Left kidney (tissue), 8 donors: ENCODE results near the gene VWC2L. TPM values are rescaled to one million over a fixed set of nuclear protein-coding genes. Genes with fewer than 3 reads are reported as not detected.

Experiments used
- DNase-seq: peaks from one replicate; pipeline ENCODE4 v3.0.0-alpha.2; 2013
- long read RNA-seq, 8 donors: transcript quantifications; one replicate each; lab custom pipeline, GENCODE V29; 2026
- polyA plus RNA-seq: library from polyadenylated mRNA; unstranded; fragments of 120-200 nt; gene quantifications from one replicate; pipeline ENCODE4 v1.2.1, GENCODE V29; 2013; ENCODE audit not compliant: insufficient read length

Gene VWC2L
- polyA plus RNA-seq: 0.18 TPM
- long read RNA-seq, donor 1: 0 reads
- long read RNA-seq, donor 2: 0 reads
- long read RNA-seq, donor 3: 0 reads
- long read RNA-seq, donor 4: 0 reads
- long read RNA-seq, donor 5: 0 reads
- long read RNA-seq, donor 6: 0 reads
- long read RNA-seq, donor 7: 0 reads
- long read RNA-seq, donor 8: 0 reads

DNA sequence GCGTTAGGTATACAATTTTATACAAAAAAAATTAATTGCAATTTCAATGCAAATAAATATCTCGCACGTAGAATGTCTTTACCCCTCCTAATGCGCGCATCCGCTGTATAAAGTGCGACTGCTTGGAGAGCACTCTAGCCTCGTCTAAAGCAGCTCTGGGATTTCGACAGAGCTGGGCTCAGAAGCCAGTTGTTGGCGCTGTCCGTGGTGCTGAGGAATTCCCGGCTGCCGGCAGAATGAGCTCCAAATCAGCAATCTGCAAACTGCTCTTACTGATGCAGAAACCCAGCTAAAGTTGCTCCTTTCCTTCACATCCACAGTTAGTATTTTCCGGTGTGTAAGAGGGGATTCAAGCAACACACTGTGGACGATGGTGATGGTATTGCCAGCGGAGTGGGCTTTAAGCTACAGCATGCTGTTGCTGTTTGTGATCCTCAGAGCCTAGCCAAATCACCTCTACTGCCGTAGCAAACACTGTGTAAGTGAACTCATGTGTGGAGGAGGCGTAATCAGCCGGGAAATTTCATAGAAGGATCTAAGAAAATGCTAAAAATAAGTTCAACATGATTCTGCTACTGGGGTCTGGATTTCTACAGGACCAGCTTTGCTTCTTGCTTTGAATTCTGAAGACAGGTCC, at the start of gene VWC2L:
Gene VWC2L (plus strand): TSS at position 137 of the 637 bp plus-strand sequence. CDS start 3,140 bp downstream, outside the sequence.
- peak; percentile 90 for DNase-seq

DNA sequence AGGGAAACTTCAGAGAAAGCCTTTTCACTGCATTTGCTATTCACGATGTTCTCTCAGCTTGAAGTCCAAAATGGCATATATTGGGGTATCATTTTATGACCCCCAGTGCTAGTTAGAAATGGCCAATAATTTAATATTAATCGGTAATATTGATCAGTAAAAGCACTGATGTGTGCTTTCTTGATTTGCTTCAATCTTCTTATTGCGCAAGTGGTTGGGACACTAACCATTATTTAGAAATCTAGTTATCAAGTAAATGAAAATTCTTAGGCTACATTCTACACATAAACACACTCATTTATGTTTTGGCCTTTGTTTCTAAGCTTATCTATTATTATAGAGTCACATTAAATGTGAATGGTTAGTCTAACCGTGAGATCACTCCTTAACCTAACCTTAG, 49.7 kb upstream of the VWC2L start:
- DNase-seq: no peak

DNA sequence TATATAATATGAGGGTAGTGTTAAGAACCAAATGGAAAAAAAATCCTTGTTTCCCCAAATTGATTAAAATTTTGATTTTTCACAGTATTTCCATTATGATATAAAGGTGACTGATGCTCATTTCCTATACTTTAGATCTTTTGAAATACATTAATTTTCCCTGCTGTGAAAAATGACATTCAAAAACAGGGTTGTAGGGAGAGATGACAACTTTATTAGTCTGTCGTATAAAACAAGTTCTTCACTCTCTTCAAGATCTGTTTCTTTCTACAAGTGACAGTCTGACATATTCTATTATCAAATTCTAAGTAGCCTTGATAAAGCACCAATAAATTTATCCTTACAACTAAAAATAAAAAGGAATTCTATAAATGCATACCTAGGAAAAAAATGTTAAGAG, 45.3 kb upstream of the VWC2L start:
- DNase-seq: no peak

DNA sequence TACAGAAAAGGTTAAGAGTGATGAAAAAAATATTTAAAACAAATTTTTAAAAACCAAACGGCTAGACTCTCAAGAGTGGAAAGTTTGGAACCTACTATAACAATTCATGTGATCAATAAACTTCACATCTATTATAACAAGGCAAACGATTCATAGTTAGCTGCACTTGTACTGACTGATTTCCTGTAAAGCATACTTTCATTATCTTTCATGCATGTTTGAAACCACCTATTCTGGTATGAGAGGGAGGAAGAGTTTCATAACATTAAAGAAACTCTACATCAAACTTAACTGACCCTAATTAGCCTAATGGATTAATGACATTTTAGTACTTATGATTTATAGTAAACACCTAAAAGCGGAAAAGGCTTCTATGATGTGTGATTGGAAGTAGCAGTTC, 43.7 kb upstream of the VWC2L start:
- no peak for DNase-seq

DNA sequence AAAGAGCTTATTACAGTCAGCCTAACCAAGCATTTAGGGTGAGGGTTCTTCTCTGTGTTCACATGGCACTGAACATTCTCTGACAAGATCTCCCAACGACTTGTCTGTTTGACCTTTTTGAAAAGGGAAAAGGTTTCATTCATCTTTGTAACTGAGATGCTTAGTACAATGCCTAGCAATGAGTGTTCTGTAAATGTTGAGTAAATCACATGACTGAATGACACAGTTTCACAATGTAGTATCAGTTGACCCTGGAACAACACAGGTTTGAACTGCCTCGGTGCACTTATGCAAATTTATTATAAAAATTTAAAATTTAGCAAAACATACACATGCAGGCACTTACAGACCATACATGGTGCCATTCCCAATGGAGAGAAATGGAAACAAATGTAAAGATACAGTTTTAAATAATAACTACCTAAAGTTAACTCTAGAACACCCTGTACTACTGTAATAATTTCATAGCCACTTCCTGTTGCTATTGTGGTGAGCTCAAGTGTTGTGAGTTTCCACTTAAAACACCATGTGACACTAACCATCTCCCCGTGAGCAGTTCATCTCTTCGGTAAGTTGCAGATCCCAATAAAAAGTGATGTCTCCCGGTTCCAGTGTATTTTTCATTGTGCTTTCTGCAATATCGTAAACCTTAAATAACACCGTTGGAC, 34.1 kb upstream of the VWC2L start:
- DNase-seq: no peak

DNA sequence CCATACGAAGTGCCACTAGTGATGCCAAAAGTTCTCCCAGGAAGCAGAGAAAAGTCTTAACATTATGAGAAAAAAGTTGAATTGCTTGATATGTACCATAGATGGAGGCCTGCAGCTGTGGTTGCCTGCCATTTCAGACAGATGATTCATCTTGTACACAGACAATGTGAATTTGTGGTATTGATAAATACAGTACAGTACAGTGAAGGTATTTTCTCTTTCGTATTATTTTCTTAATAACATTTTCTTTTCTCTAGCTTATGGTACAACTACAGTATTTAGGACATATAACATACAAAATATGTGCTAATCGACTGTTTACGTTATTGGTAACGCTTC, 33.6 kb upstream of the VWC2L start:
- no peak for DNase-seq

DNA sequence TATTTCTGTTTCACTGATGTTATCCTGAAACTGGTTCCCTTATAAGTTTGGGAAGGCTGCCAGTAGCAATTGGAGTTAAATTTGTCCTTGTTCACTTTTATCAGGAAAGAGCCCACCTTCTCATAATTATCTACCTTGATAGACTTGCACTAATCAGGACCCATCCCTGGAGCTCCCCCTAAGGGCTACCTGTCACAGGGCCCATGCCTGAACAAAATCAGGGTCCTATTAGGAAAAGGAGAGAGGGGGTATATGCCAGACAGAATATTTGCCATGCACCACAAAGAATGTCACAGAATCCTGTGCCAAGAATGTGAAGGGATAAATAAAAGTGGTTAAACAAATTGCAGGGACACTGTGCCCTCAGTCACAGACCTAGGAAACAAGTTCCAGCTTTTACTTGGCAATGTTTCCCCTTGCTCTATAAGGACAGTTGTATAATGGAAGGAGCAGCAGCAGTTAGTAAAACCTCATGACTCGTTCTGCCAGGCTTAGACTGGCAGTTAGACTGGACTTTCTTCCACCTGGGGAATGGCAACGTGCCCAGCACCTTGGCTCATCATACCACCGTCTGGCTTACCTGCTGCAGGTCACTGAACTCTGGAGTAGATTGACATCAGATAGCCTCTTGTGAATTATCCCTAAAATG, 32.3 kb upstream of the VWC2L start:
- DNase-seq: no peak

DNA sequence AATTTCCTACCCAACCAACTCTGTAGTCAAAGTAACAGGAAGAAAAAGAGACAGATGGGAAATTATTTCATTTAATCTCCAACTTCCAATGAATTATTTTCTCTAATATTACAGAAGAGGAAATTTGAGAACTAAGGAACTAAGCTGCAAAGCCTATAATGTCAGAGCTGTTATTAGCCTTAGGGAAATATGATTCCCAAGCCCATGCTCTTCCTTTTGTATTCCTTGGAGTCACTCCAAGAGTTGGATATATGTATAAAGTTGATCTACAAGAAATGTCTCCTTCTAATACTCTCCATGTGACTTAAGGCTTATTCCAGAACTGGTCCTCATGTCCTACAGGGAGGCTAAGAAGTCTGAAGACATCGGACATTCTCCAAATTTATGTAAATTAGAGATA, 31.6 kb upstream of the VWC2L start:
- peak; percentile 1 for DNase-seq

DNA sequence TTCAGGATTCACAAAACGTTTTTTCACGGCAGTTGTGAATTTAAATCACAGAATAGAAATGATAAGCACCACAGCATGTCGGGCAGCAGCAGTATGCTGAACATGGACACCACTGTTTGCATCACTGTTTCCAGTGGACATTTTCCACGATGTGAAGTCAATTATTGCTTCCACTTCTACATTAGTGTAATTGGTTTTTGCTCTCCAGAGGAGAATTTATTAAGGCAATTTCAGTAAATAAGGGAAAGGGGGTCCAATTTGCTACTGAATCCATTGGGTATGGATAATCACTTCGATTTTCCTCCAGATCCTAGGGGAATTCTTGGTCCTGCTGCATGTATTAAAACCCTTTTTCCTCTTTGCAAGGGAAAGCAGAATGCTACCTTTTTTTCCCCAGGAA, 30.2 kb upstream of the VWC2L start:
- no peak for DNase-seq

DNA sequence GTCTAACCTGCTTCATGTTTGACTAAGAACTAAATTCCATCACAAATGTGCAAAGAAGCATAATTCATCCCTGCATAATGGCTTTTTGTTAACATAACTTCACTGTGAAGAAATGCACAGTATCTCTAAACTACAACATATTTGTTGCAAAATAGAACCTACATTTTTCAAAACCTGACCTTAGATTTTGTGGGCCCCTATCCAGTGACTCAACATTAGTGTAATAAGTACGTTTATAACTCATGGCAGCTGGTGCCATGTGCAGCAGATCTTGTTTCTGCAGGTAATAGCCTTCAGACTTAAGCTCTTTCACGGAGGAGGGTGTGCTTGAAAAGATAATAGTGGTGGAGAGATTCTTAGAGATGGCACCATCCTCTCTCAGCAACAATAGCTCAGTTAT, 28.6 kb upstream of the VWC2L start:
- DNase-seq: no peak

DNA sequence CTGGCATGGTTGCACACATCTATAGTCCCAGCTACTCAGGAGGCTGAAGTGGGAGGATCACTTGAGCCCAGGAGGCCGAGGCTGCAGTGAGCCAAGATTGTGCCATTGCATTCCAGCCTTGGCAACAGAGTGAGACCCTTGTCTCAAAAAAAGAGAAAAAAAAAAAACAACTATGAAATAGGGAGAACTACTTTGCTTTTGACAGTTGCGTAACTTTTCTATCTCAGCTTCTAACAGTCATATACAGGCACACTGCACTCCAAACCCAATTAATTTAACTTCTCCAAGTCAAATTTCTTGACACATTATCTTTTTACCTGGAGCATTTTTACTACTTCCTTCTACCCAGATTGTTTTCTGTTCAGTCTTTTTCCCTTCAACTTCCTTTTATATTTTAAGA, 24.1 kb upstream of the VWC2L start:
- DNase-seq: no peak

DNA sequence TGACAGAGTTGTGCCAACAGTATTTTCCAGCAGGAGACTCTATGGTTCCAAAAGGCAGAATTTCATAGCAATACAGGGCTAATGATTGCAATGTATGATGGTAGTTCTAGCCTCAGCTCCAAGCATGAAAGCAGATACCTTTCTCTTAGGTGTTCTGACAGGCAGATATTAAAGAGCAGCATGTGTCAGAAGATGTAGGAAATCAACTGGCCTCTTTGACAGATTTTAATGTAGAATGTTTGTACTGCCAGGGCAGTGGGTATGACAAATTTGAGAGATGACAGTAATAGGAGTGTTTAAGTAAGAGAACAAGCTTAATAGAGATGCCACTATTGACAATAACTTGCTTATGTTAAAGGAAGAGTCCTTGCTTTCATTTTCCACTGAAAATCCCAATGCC, 21.5 kb upstream of the VWC2L start:
- no peak for DNase-seq

DNA sequence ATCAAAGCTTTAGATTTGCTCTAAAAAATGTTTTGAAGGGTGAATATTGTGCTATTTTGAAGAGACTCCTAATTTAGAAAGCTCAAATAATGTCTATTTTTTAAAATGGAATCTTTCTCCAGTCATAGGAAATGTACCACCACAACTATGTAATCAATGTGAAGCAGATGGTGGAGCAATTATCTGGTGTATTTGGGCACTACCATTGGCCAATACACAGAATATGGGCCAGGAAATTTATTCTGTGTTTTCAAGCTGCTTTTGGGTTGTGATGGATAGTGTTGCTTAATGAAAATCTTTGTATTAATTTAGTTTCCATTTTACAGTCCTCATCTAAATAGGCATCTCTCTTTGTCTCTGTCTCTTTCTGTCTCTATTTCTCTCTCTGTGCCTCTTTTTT, 17.1 kb upstream of the VWC2L start:
- DNase-seq: no peak

DNA sequence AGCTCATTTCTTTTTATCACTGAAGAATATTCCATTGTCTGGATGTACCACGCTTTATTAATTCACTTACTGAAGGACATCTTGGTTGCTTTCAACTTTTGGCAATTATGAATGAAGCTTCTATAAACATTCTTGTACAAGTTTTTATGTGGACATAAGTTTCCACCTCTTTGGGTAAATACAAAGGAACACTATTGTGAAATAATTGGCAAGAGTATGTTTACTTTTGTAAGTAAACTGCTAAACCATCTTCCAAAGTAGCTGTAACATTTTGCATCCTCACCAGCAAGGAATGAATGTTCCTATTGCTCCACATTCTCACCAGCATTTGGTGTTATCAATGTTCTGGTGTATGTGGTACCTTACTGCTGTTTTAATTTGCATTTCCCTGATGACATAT, 15.8 kb upstream of the VWC2L start:
- DNase-seq: no peak

DNA sequence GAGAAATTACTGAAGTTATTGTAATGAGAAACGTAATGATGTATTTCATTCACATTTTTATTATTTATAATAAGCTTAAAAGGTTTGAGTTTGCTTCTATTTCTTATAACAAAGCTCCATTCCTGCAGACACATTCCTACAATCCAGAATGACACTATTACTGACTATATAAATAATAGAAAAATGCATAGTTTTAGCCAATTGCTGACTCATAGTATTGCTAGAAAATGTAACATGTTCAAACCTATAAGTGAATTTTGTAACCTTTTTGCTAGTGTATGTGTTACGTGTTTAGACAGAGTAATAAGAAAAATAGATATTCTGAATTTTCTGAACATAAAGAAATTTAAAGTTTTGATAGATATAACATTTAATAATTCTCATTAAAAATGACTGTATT, 9.3 kb upstream of the VWC2L start:
- no peak for DNase-seq

DNA sequence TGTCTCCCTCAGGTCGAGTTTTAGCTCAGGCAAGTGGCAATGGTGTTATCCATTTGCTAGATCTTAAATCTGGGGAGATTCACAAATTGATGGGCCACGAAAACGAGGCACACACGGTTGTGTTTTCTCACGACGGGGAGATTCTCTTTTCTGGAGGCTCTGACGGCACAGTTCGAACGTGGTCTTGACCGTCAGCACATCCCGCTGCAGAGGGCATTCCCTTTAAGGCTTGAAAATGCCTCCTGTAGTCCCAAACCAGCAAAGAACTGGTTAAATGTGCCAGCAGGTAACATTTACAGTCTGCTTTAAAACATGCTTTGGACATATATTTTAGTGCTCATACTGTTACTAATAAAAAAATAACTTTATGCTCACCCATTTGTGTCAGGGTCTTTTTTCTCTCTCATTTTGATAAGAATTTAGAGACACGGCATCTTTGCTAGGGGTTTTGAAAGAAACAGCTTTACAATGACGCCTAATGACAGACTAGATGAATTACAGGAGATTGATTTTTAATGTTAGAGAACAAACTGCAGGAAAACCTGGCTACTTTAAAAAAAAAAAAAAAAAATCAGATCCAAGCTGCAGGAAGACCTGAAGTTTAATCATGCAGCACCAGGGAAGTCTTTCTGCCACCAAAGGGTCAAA, 602 bp upstream of the VWC2L start:
- no peak for DNase-seq

DNA sequence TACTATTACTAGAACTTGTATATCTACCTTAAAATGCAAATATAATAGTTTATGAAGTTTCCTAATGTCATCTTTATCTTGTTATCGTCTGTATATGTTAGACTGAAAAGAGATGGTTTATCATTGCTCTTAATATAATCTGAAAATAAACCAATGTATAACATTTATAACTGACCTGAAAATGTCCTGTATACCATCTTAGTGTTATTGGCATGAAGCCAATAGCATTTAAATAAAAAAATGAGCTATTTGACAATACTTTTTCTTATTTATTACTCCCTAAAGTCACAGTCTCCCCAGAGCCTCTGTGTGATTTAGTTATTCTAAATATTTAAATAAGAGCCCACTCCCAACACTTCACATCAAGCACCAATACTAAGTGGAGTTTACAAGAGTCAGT, 1.8 kb downstream of the VWC2L start:
- DNase-seq: no peak

DNA sequence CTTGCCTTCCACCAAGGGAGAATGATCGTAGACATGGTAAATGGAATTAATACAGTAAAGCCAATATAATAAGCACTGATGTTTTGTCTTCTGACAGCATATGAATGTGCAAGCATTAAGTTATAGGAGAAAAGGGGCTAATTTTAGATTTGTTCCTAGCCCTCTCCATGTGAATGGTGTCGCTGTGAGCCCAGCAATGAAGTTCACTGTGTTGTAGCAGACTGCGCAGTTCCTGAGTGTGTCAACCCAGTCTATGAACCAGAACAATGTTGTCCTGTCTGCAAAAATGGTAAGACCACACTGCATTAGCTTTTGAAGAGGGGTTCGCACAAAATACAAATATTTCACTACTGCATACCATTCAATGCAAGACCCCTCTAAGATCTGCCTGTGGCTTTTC, 25.6 kb downstream of the VWC2L start:
- DNase-seq: no peak

DNA sequence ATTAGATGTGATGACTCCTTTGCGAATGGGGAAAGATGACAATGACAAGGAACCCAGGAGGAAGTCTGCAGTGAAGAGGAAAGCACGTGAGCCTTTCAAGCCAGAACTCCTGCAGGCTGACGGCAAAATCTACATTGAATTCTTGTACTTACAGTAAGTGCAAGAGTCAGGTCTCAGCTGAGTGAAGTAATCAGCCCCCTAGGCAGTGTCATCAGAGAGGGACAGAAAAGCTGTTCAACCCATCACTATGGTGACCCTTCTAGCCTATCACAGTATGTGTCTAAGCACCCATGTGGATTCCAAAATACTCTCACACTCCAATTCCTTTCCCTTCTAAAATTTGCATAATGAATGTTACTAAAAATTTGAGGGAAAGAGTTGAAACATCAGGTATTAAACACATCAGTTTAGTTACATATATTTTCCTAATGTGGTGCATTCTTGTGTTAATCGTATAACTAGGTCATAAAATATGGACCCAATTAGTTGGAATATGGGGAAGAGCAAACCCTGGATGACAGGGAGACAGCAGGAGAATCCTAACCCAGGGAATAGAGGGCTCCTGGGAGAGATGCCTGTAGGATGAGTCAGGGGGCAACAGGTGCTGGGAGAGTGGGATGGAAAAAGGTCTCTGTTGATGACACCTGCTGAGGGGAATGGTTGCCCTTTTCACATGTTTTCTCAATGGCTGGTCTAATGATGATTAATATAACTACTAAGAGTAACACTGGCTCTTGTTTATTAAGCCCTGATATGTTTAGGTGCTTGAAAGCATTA, 39.5 kb downstream of the VWC2L start:
- no peak for DNase-seq

DNA sequence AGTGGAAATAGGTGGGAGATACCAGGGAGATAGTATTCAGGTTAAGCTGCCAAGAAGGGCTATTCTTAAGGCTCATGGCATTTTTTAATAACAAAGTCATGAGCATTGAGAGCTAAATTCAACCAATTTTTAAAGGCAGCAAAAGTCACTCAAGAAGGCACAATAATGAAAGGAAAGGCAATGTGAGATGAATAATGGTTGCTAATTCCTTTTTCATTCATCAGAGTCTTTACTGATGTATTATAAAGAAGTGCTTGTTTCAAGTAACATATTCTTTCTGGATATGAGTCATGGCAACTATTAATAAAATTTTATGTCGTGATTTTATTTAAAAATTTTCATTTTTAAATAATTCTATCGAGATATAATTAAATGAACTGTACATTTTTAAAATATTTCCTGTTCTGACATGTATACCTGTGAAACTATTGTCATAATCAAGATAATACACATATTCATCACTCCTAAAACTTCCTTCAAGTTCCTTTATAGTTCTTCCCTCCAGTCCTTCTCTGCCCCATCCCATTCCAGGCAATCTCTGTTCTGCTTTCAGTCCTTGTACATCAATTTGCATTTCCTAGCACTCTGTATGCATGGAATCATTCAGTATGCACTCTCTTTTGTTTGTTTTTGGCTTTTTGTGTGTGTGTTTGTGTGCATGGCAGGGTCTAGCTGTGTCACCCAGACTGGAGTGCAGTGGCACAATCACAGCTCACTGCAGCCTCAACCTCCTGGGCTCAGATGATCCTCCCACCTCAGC, 40.8 kb downstream of the VWC2L start:
- DNase-seq: no peak

DNA sequence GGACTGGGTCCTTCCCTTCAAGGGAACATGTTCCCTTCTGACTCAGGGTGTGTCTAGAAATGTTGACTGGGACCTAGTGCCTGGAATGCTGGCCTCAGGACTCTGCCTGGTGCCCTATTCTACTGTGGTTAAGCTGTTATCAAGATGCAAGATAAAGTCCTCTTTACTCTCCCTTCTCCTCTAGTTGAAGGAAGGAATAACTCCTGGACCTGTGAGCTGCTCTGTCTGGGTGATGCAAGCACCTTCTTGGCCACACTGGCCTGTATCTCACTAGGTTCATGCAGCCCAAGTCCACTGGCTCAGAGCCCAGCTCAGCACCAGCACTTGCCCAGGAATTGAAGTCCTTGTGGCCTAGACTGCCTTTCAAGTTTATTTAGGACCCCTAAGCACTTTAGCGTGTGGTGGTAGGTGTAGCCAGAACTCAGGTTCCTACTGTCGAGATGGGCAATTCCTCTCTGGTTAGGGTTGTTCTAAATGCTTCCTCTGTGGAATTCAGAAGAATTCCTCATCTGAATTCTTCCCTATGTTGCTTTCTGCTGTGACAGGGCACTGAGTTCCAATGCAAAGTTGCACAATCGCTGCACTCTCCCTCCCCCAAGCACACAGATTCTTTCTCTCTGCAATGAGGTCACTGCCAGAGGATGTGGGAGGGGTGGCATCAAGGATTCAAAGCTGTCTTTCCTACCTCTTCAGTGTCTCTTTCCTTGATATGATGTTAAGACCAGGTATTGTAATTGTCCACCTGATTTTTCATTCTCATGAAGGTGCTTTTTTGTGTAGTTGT, 54.7 kb downstream of the VWC2L start:
- DNase-seq: no peak
